CD8-positive, alpha-beta memory T cell (primary cell): Measurements from ENCODE around the gene RAB30. TPM values are rescaled to one million over a fixed set of nuclear protein-coding genes. Genes with fewer than 3 reads are reported as not detected.

Source experiments
- CTCF ChIA-PET: fragments of 350-600 bp; sonication (Branson Sonifier 250); formaldehyde crosslinking; loops from one replicate; lab custom pipeline; 2021; ENCODE audit warnings: antibody characterized with exemption; lab: Charles Lee
- POLR2A ChIA-PET: fragments of 350-600 bp; sonication (Branson Sonifier 250); formaldehyde crosslinking; loops from one replicate; lab custom pipeline; 2021; ENCODE audit warnings: antibody characterized with exemption; lab: Charles Lee
- DNase-seq, 5 donors: peaks; one replicate each; pipeline versions ENCODE4 v3.0.0 to v3.0.0-alpha.2; 2020 to 2022; ENCODE audit warnings: mixed read lengths in 1 of 5
- H3K27ac ChIP-seq: one replicate; pipeline ENCODE4 v1.7.0; 2013; ENCODE audit warnings: low read depth, mild to moderate bottlenecking, low read length, moderate library complexity
- H3K27me3 ChIP-seq: 2 replicates; pipeline ENCODE4 v1.7.0; 2013; ENCODE audit warnings: low read length, mild to moderate bottlenecking; ENCODE audit not compliant: insufficient read depth, poor library complexity, severe bottlenecking
- H3K36me3 ChIP-seq: 2 replicates; pipeline ENCODE4 v1.7.0; 2013; ENCODE audit warnings: mild to moderate bottlenecking, low read length, moderate library complexity; ENCODE audit not compliant: insufficient read depth
- H3K4me1 ChIP-seq: 2 replicates; pipeline ENCODE4 v1.7.0; 2013; ENCODE audit warnings: mild to moderate bottlenecking, low read length, moderate library complexity; ENCODE audit not compliant: insufficient read depth
- H3K4me3 ChIP-seq: 2 replicates; pipeline ENCODE4 v1.7.0; 2013; ENCODE audit warnings: mild to moderate bottlenecking, low read length
- H3K9me3 ChIP-seq: 2 replicates; pipeline ENCODE4 v1.7.0; 2013; ENCODE audit warnings: mild to moderate bottlenecking, low read length
- H3K27ac Mint-ChIP-seq, 8 donors: one replicate each; pipeline ENCODE4 v1.8.0; 2020 to 2021; ENCODE audit warnings: mixed read lengths in 8 of 8, mild to moderate bottlenecking in 6 of 8, inconsistent platforms in 3 of 8, moderate library complexity in 3 of 8
- H3K27me3 Mint-ChIP-seq, 2 donors: one replicate each; pipeline ENCODE4 v1.8.0; 2020 to 2021; ENCODE audit warnings: mixed read lengths in 2 of 2, mild to moderate bottlenecking in 1 of 2, moderate library complexity in 1 of 2
- H3K36me3 Mint-ChIP-seq, 3 donors: one replicate each; pipeline ENCODE4 v1.8.0; 2020 to 2021; ENCODE audit warnings: mixed read lengths in 3 of 3, inconsistent platforms in 1 of 3, mild to moderate bottlenecking in 1 of 3
- H3K4me1 Mint-ChIP-seq, 3 donors: one replicate each; pipeline ENCODE4 v1.8.0; 2020 to 2021; ENCODE audit warnings: mixed read lengths in 3 of 3, inconsistent platforms in 1 of 3, mild to moderate bottlenecking in 1 of 3
- H3K4me3 Mint-ChIP-seq, 7 donors: one replicate each; pipeline ENCODE4 v1.8.0; 2020 to 2021; ENCODE audit warnings: mixed read lengths in 7 of 7, mild to moderate bottlenecking in 6 of 7, moderate library complexity in 4 of 7, inconsistent platforms in 2 of 7
- H3K9me3 Mint-ChIP-seq, 5 donors: one replicate each; pipeline ENCODE4 v1.8.0; 2020 to 2022; ENCODE audit warnings: mixed read lengths in 5 of 5, mild to moderate bottlenecking in 3 of 5, moderate library complexity in 2 of 5, inconsistent platforms in 1 of 5
- polyA plus RNA-seq: library from polyadenylated mRNA; unstranded; fragments of 300-500 nt; fragmentation: Illumina TruSeq; gene quantifications from one replicate; pipeline ENCODE4 v1.2.3, GENCODE V29; 2021
- total RNA-seq, 2 experiments: library from RNA; stranded (reverse); gene quantifications; one replicate each; pipeline ENCODE4 v1.2.3, GENCODE V29; 2021

RAB30 gene
- total and polyA plus RNA-seq, 3 experiments from 2014 or later = 5.1 to 17.1 (median 15.7) TPM

DNA sequence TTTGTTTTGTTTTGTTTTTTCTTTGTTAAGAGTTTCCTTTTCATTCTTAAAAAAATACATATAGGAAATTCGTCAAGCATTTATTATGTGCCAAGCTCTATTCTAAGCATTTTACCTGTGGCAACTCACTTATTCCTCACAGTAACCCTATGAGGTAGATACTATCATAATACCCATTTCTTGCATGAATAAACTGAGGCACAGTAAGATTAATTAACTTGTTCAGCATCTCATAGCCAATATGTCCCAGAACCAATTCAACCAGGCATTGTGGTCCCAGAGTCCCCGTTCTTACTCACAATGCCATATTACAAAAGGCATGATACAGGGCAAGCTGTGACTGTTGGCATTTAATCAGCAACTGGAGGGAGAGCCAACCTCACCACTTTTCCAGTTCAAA is 83.7 kb downstream of the RAB30 start:
- Histone ChIP-seq H3K27ac (no peak overlapping the region), H3K4me3 (no peak overlapping the region)
- peaks cover 3 to 10% (median 10%) of the 10 kb centered on the region in 3 donors for H3K4me1 Mint-ChIP-seq

DNA sequence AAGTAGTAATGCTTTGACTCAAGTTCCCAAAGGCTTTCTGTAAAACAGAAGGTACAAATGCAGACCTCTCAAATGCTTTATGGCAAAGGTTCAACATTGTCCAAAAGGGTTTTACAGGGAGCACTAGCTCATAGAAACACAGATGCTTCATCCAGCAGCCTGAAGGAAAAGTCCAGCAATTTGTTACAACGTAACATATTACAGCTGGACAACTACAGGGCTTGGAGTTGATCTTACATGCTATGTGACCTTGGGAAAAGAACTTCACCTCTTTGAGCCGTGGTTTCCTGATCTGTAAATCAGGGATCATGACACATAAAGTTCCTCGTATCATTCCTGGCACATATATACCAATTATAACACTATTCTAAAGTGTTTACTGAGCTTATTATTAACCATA is 85.3 kb downstream of the RAB30 start:
- H3K27ac Mint-ChIP-seq = no peak overlapping the region
- Histone ChIP-seq H3K9me3 (no peaks in the 10 kb centered on the region), H3K27me3 (no peaks in the 10 kb centered on the region), H3K27ac (no peak overlapping the region), H3K4me3 (no peak overlapping the region), H3K36me3 (no peaks in the 10 kb centered on the region), H3K4me1 (no peaks in the 10 kb centered on the region)
- no peak overlapping the region for H3K4me3 Mint-ChIP-seq
- H3K4me1 Mint-ChIP-seq = peaks cover 3 to 10% (median 10%) of the 10 kb centered on the region in 3 donors
- no peaks in the 10 kb centered on the region for H3K27me3 Mint-ChIP-seq
- peaks cover 14 to 41% (median 17%) of the 10 kb centered on the region in 3 donors for H3K36me3 Mint-ChIP-seq
- no peak for DNase-seq
- ChIA-PET CTCF (interaction anchor here (1.4 kb wide), 1 partner anchor 118 kb away, joined by 3 read pairs; no protein-coding TSS in a partner anchor), POLR2A (no interaction called here)
- H3K9me3 Mint-ChIP-seq = no peaks in the 10 kb centered on the region

More for the DNA sequence above, 83.7 kb downstream of the RAB30 start:
- no peaks in the 10 kb centered on the region for H3K9me3 Mint-ChIP-seq
- H3K4me3 Mint-ChIP-seq = no peak overlapping the region
- Histone ChIP-seq H3K27me3 (no peaks in the 10 kb centered on the region), H3K4me1 (no peaks in the 10 kb centered on the region), H3K36me3 (no peaks in the 10 kb centered on the region), H3K9me3 (no peaks in the 10 kb centered on the region)
- no peak overlapping the region for H3K27ac Mint-ChIP-seq
- H3K36me3 Mint-ChIP-seq = peaks cover 5 to 33% (median 10%) of the 10 kb centered on the region in 3 donors
- DNase-seq = no peak
- ChIA-PET POLR2A (no interaction called here), CTCF (interaction anchor here (1.2 kb wide), 1 partner anchor 61 kb away, joined by 4 read pairs; no protein-coding TSS in a partner anchor)
- no peaks in the 10 kb centered on the region for H3K27me3 Mint-ChIP-seq

DNA sequence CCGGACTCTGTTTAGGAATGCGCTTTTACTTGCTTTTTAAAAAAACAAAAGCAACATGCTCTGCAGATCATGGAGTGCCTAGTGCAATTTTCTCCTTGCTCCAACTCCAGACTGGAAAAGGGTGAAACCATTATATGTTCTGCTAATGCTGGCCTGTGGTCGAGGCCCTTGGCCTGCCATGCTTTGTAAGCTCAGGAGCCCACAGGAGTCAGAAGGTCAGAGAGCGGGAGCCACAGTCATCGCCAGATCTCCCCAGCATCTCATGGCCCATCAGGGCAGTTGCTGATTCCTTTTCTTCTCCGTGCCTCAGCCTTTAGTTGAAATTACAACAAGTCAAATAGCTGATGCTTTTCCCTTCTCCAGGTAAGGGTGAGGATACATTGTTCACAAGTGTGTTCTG is 89.8 kb downstream of the RAB30 start:
- DNase-seq = no peak
- no peaks in the 10 kb centered on the region for H3K9me3 ChIP-seq
- Mint-ChIP-seq H3K4me1 (peaks cover 10 to 28% (median 13%) of the 10 kb centered on the region in 3 donors), H3K27ac (peak overlapping the region in 1 of 8 donors; percentile 38), H3K9me3 (no peaks in the 10 kb centered on the region), H3K27me3 (no peaks in the 10 kb centered on the region), H3K36me3 (peaks cover 14 to 38% (median 17%) of the 10 kb centered on the region in 3 donors), H3K4me3 (no peak overlapping the region)
- no peaks in the 10 kb centered on the region for H3K27me3 ChIP-seq
- H3K4me1 ChIP-seq = no peaks in the 10 kb centered on the region
- POLR2A ChIA-PET = no interaction called here
- no peaks in the 10 kb centered on the region for H3K36me3 ChIP-seq
- H3K27ac ChIP-seq = no peak overlapping the region
- H3K4me3 ChIP-seq = no peak overlapping the region
- CTCF ChIA-PET = interaction anchor here (1.0 kb wide), 1 partner anchor 61 kb away, joined by 3 read pairs; no protein-coding TSS in a partner anchor

DNA sequence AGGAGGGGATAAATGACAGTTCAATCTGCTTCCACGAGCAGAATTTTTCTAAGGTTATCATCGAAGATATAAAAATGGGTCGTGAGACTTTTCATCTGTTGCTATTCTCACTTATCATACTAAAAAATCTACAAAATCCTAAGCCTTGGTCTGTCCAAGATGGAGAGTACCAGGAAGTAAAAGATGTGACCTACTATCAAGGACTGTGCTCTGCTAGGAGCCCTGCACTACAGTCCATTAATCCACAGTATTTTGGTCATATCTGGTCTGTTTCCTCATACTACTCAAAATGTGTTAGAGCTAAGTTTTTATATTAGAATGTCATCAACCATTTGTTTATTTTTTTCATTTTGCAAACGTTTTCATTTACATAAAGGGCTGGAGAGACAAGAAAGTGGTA is 90.8 kb downstream of the RAB30 start:
- no peak overlapping the region for H3K27ac Mint-ChIP-seq
- peaks cover 14 to 32% (median 14%) of the 10 kb centered on the region in 3 donors for H3K36me3 Mint-ChIP-seq
- peaks cover 10 to 28% (median 13%) of the 10 kb centered on the region in 3 donors for H3K4me1 Mint-ChIP-seq
- H3K4me1 ChIP-seq = no peaks in the 10 kb centered on the region
- no peaks in the 10 kb centered on the region for H3K9me3 Mint-ChIP-seq
- no peaks in the 10 kb centered on the region for H3K27me3 Mint-ChIP-seq
- ChIA-PET POLR2A (no interaction called here), CTCF (interaction anchor here (1.0 to 1.1 kb wide), 2 partner anchors 54 to 60 kb away, joined by 3 read pairs; no protein-coding TSS in a partner anchor)
- no peak for DNase-seq
- no peak overlapping the region for H3K4me3 ChIP-seq
- no peaks in the 10 kb centered on the region for H3K27me3 ChIP-seq
- no peaks in the 10 kb centered on the region for H3K9me3 ChIP-seq
- no peaks in the 10 kb centered on the region for H3K36me3 ChIP-seq
- H3K4me3 Mint-ChIP-seq = no peak overlapping the region
- no peak overlapping the region for H3K27ac ChIP-seq

DNA sequence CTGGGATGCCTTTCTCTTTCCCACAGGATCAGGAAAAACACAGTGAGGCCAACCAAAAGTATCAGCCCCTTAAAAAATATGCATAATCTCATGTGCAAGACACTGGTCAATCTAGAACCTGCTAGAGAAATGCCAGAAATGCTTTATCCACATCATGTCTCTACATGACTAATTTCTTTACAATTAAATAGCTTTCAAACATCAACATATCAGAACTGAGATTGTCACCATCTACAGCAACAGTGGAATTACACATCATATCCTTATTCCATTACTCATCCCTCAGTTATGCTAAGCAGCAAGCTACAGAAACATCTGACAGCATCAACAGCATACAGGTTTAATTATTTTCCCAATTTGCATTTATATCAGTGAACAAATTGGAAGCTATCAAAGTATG is 91.4 kb downstream of the RAB30 start:
- no peaks in the 10 kb centered on the region for H3K27me3 Mint-ChIP-seq
- peak overlapping the region in 1 of 8 donors; percentile 23 for H3K27ac Mint-ChIP-seq
- Histone ChIP-seq H3K36me3 (no peaks in the 10 kb centered on the region), H3K4me3 (no peak overlapping the region), H3K4me1 (no peaks in the 10 kb centered on the region), H3K27me3 (no peaks in the 10 kb centered on the region), H3K27ac (no peak overlapping the region), H3K9me3 (no peaks in the 10 kb centered on the region)
- peaks cover 12 to 30% (median 14%) of the 10 kb centered on the region in 3 donors for H3K36me3 Mint-ChIP-seq
- no peaks in the 10 kb centered on the region for H3K9me3 Mint-ChIP-seq
- ChIA-PET POLR2A (no interaction called here), CTCF (interaction anchor here (1.1 kb wide), 1 partner anchor 53 kb away, joined by 3 read pairs; no protein-coding TSS in a partner anchor)
- H3K4me3 Mint-ChIP-seq = no peak overlapping the region
- H3K4me1 Mint-ChIP-seq = peaks cover 10 to 28% (median 13%) of the 10 kb centered on the region in 3 donors
- DNase-seq = no peak

DNA sequence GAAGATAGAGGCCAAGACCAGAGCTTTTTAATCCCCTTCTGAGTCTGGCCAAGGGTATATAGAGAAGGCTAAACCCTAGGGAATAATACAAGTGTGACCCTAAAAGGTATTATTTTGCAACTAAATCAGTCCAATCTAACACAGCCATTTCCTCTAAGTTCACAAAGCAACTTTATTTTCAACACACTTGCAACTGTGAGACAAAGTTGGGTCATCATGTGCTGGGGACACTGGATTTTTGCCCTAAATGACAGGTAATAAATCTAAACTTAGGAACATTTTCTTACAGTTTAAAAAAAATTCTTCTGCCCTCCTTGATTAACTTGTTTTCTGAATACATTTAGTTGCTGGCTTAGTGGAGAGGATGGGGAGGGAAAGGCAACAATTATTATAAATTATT is 91.9 kb downstream of the RAB30 start:
- Histone ChIP-seq H3K27me3 (no peaks in the 10 kb centered on the region), H3K4me3 (no peak overlapping the region), H3K36me3 (no peaks in the 10 kb centered on the region), H3K9me3 (no peaks in the 10 kb centered on the region), H3K4me1 (no peaks in the 10 kb centered on the region), H3K27ac (no peak overlapping the region)
- peaks cover 12 to 29% (median 14%) of the 10 kb centered on the region in 3 donors for H3K36me3 Mint-ChIP-seq
- no peaks in the 10 kb centered on the region for H3K9me3 Mint-ChIP-seq
- H3K27me3 Mint-ChIP-seq = no peaks in the 10 kb centered on the region
- no peak for DNase-seq
- peaks cover 10 to 28% (median 13%) of the 10 kb centered on the region in 3 donors for H3K4me1 Mint-ChIP-seq
- H3K4me3 Mint-ChIP-seq = no peak overlapping the region
- CTCF ChIA-PET = interaction anchor here (1.1 kb wide), 1 partner anchor 53 kb away, joined by 3 read pairs; no protein-coding TSS in a partner anchor
- H3K27ac Mint-ChIP-seq = peak overlapping the region in 4 of 8 donors; percentile 14 to 69 (median 41)
- POLR2A ChIA-PET = no interaction called here

DNA sequence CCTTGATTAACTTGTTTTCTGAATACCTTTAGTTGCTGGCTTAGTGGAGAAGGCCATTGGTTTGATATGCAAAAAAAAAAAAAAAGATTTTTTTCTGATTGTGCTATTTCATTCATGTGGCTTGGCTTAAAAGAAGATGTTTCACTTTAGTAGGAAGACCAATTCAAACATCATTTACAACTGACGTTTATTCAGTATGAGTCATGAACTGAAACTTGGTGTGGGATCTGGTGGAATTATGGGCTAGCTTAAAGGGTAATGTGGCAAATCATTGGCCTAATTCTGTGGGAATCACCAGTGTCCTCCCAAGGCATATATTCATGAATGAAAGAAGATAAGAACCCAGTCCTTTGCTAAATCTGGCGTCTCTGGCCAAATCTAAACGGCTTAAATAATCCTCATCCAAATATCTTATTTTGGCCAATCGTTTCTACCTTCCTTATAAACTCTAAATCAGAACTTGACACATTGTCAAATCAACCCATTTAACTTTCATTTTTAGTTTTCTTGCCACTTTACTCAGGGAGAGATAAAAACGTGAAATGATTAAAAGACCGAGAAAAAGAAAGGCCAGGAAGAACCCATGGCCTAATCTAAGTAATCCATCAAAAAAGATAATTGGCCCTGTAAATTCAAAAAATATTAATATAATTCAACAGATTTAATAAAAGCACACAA is 93.1 kb downstream of the RAB30 start:
- Mint-ChIP-seq H3K9me3 (no peaks in the 10 kb centered on the region), H3K36me3 (peaks cover 9 to 18% (median 10%) of the 10 kb centered on the region in 3 donors), H3K4me1 (peaks cover 10 to 28% (median 13%) of the 10 kb centered on the region in 3 donors), H3K27ac (peak overlapping the region in 7 of 8 donors; percentile 18 to 74 (median 54)), H3K27me3 (no peaks in the 10 kb centered on the region), H3K4me3 (peak overlapping the region in 2 of 7 donors; percentile 46 to 55)
- POLR2A ChIA-PET = interaction anchor here (0.5 kb wide), 1 partner anchor 18 kb away, joined by 4 read pairs; no protein-coding TSS in a partner anchor
- Histone ChIP-seq H3K4me3 (no peak overlapping the region), H3K4me1 (no peaks in the 10 kb centered on the region), H3K36me3 (no peaks in the 10 kb centered on the region), H3K27me3 (no peaks in the 10 kb centered on the region), H3K9me3 (no peaks in the 10 kb centered on the region), H3K27ac (no peak overlapping the region)
- no peak for DNase-seq
- CTCF ChIA-PET = no interaction called here

DNA sequence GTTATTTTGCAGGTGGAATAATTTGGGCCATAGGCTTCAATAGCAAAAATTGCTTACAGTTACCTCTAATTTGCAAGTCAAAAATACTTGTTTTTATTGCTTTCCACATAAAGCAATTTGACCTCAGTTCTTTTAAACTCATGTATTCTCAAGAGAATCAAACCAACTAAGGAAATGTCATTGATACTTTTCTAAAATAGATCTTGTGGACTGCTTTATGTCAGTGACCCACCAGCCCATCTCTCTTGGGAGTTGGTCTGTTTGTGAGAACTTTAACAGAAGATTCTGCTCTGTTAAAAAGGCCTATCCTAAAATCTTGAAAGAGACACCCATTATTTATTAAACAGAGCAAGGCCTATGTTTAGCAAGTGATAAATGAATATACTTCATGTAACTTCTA is 94.9 kb downstream of the RAB30 start:
- H3K4me1 ChIP-seq = no peaks in the 10 kb centered on the region
- Mint-ChIP-seq H3K36me3 (peaks cover 4 to 10% (median 6%) of the 10 kb centered on the region in 3 donors), H3K4me1 (peaks cover 17 to 40% (median 24%) of the 10 kb centered on the region in 3 donors), H3K9me3 (no peaks in the 10 kb centered on the region), H3K27me3 (no peaks in the 10 kb centered on the region), H3K27ac (no peak overlapping the region), H3K4me3 (no peak overlapping the region)
- no peaks in the 10 kb centered on the region for H3K27me3 ChIP-seq
- H3K4me3 ChIP-seq = no peak overlapping the region
- H3K27ac ChIP-seq = no peak overlapping the region
- CTCF ChIA-PET = no interaction called here
- no peak for DNase-seq
- no peaks in the 10 kb centered on the region for H3K36me3 ChIP-seq
- POLR2A ChIA-PET = no interaction called here
- no peaks in the 10 kb centered on the region for H3K9me3 ChIP-seq
